Stimulated activated CD4-positive, alpha-beta T cell treated with anti-CD3 and anti-CD28 coated beads, TNF-alpha, amount 100 ng/mL, for 1 hour (primary cell): ENCODE results near the gene AGAP5.
A peak's percentile ranks its signal among the peaks of the same experiment; 100 is the strongest.

Experiments used
- DNase-seq, 3 donors: peaks; one replicate each; pipeline ENCODE4 v3.0.0-alpha.2; 2020; ENCODE audit warnings: low read depth in 3 of 3, low spot score in 1 of 3

Gene AGAP5

GRCh38 chr10:73629165-73629564, 68.7 kb downstream of the AGAP5 start:
- DNase-seq, result no peak

GRCh38 chr10:73628405-73628804, 69.5 kb downstream of the AGAP5 start:
- DNase-seq, result no peak

- DNase-seq, result no peak
Observed at GRCh38 chr10:73627300-73627699, 70.6 kb downstream of the AGAP5 start.

GRCh38 chr10:73625884-73626752, 71.8 kb downstream of the AGAP5 start:
- DNase-seq, result peak; percentile 78 to 85 (median 83)

GRCh38 chr10:73625004-73625883, 72.7 kb downstream of the AGAP5 start:
- no peak for DNase-seq
